GM12878 (cell line): Measurements from ENCODE around the gene XPO6. TPM values are rescaled to one million over a fixed set of nuclear protein-coding genes. Genes with fewer than 3 reads are reported as not detected.

ENCODE experiments used
- ASH2L ChIP-seq: fragments of 300-600, 200-600 bp; sonication (generic); IDR thresholded peaks from 2 replicates; pipeline ENCODE4 v1.6.1; 2017; ENCODE audit warnings: low read depth, mild to moderate bottlenecking, borderline replicate concordance
- BHLHE40 ChIP-seq, 2 experiments: fragments of 450-650 bp in 1 of 2; IDR thresholded peaks; 2 replicates each; pipeline ENCODE4 v1.6.1; 2011 to 2017; ENCODE audit warnings: low read depth in 2 of 2, borderline replicate concordance in 1 of 2, improper control_type of control experiment in 1 of 2, low read length in 1 of 2, mild to moderate bottlenecking in 1 of 2
- BRCA1 ChIP-seq: IDR thresholded peaks from 2 replicates; pipeline ENCODE4 v1.6.1; 2011; ENCODE audit warnings: low read depth, low read length, improper control_type of control experiment
- DPF2 ChIP-seq: fragments of 450-650 bp; IDR thresholded peaks from 2 replicates; pipeline ENCODE4 v1.6.1; 2017; ENCODE audit warnings: mild to moderate bottlenecking
- IKZF2 ChIP-seq, 2 experiments: fragments of 450-650 bp; IDR thresholded peaks; 2 replicates each; pipeline ENCODE4 v1.6.1; 2017; ENCODE audit warnings: mild to moderate bottlenecking in 2 of 2, moderate library complexity in 2 of 2
- JUND ChIP-seq: IDR thresholded peaks from 2 replicates; pipeline ENCODE4 v1.6.1; 2012; ENCODE audit warnings: low read depth, mild to moderate bottlenecking, low read length, improper control_type of control experiment, moderate library complexity
- MEF2A ChIP-seq: IDR thresholded peaks from 2 replicates; pipeline ENCODE4 v1.6.1; 2011; ENCODE audit warnings: low read depth, mild to moderate bottlenecking, low read length, moderate library complexity; ENCODE audit not compliant: insufficient read depth
- NFIC ChIP-seq: IDR thresholded peaks from 2 replicates; pipeline ENCODE4 v1.6.1; 2012; ENCODE audit warnings: low read depth, mild to moderate bottlenecking, inconsistent platforms, low read length, moderate library complexity
- NFXL1 ChIP-seq: fragments of 450-650 bp; IDR thresholded peaks from 2 replicates; pipeline ENCODE4 v1.6.1; 2017; ENCODE audit warnings: antibody characterized with exemption, mild to moderate bottlenecking, borderline replicate concordance
- NR2F1 ChIP-seq: fragments of 450-650 bp; conservative IDR thresholded peaks from 2 replicates; pipeline ENCODE4 v1.6.1; 2017; ENCODE audit warnings: mild to moderate bottlenecking
- PAX5 ChIP-seq: IDR thresholded peaks from 2 replicates; pipeline ENCODE4 v1.6.1; 2011; ENCODE audit warnings: low read depth, low read length, borderline replicate concordance
- POU2F2 ChIP-seq: IDR thresholded peaks from 3 replicates; pipeline ENCODE4 v1.6.1; 2011; ENCODE audit warnings: low read depth, mild to moderate bottlenecking, low read length, borderline replicate concordance
- SPI1 ChIP-seq: IDR thresholded peaks from 2 replicates; pipeline ENCODE4 v1.6.1; 2011; ENCODE audit warnings: low read depth, mild to moderate bottlenecking, low read length, moderate library complexity, borderline replicate concordance; ENCODE audit not compliant: insufficient read depth
- STAT1 ChIP-seq: fragments of 450-650 bp; conservative IDR thresholded peaks from 2 replicates; pipeline ENCODE4 v1.6.1; 2014; ENCODE audit warnings: antibody characterized with exemption, mild to moderate bottlenecking
- ZBED1 ChIP-seq: IDR thresholded peaks from 2 replicates; pipeline ENCODE4 v1.6.1; 2016; ENCODE audit warnings: borderline replicate concordance
- ZNF207 ChIP-seq: fragments of 450-650 bp; IDR thresholded peaks from 2 replicates; pipeline ENCODE4 v1.6.1; 2014; ENCODE audit warnings: antibody characterized with exemption, mild to moderate bottlenecking, borderline replicate concordance
- ZNF274 ChIP-seq: IDR thresholded peaks from one replicate; pipeline ENCODE4 v1.8.0; 2011; ENCODE audit not compliant: insufficient read length, insufficient read depth
- polyA plus RNA-seq, 11 experiments: library from polyadenylated mRNA; depleted of rRNA in 4 of 11; unstranded in 6 of 11; stranded (reverse) in 5 of 11; fragments of >200 nt; fragmentation: Nextera tagmentation in 4 of 11; fragmentation: Illumina TruSeq in 1 of 11; extraction: Ambion mirVana in 4 of 11; extraction: Trizol in 1 of 11; gene quantifications; 1 replicate in 1 of 11; 2 replicates in 10 of 11; pipeline versions ENCODE4 v1.2.1 to v1.2.3, GENCODE V29; 2011 to 2016; ENCODE audit warnings: inconsistent platforms in 2 of 11, missing spikeins in 2 of 11, low read depth in 1 of 11
- total RNA-seq, 4 experiments: library from RNA; depleted of rRNA in 3 of 4; stranded (reverse); fragments of >200 nt in 3 of 4; fragmentation: Illumina TruSeq in 1 of 4; extraction: Trizol in 1 of 4; gene quantifications; 2 replicates each; pipeline versions ENCODE4 v1.2.1 to v1.2.3, GENCODE V29; 2013 to 2021
- TF ChIP-seq, protein P1 (sequence below): fragments of 450-650 bp; IDR thresholded peaks from 2 replicates; pipeline ENCODE4 v1.6.1; 2018; ENCODE audit warnings: borderline replicate concordance, mild to moderate bottlenecking; ENCODE audit not compliant: partially characterized antibody
- TF ChIP-seq, protein P2 (sequence below): IDR thresholded peaks from 2 replicates; pipeline ENCODE4 v1.6.1; 2011; ENCODE audit warnings: low read depth, low read length, improper control_type of control experiment, borderline replicate concordance
- TF ChIP-seq, protein P3 (sequence below): fragments of 450-650 bp; IDR thresholded peaks from 2 replicates; pipeline ENCODE4 v1.6.1; 2014; ENCODE audit warnings: mild to moderate bottlenecking
- TF ChIP-seq, protein P4 (sequence below): IDR thresholded peaks from 2 replicates; pipeline ENCODE4 v1.6.1; 2012; ENCODE audit warnings: improper control_type of control experiment, low read depth, low read length; ENCODE audit not compliant: insufficient replicate concordance

XPO6 gene
- total and polyA plus RNA-seq, 10 of the 15 experiments (the other 5 are each of a cell fraction or from before 2014, with no cell fraction given), result 9.9 to 246 (median 110) TPM

DNA sequence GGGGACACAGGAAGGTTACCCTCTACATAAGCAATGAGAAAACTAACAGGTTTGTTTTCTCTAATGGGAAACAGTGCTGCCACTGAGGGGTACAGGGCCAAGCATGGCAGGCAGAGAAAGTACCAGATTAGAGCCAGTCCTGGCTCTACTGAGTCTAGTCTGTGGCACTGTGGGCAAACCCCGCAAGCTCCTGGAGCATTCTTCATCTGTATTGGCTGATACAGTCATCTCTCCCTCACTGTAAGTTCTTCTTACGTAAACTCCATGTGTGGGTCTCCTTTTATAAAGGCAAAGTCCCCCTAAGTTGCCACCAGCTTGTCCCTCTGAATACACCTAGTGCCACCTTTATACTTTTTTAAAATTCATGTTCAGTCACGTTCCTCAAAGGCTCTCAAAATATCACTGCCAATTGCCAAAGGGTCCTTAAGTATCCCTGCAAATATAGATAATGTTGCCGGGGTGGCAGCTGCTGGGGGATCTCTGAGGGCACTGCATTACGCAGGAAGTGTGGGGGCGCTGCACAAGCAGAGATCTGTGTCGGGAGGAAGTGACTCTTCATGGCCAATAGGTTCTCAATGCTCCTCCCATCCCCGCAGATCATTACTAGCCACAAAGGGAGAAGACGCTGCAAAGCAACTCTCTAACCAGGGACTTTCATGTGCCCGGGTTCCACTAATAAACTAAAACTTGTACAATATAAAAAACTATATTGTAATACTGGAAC, 18.8 kb downstream of the XPO6 start (continued):
- TF ChIP-seq, protein P1, sequence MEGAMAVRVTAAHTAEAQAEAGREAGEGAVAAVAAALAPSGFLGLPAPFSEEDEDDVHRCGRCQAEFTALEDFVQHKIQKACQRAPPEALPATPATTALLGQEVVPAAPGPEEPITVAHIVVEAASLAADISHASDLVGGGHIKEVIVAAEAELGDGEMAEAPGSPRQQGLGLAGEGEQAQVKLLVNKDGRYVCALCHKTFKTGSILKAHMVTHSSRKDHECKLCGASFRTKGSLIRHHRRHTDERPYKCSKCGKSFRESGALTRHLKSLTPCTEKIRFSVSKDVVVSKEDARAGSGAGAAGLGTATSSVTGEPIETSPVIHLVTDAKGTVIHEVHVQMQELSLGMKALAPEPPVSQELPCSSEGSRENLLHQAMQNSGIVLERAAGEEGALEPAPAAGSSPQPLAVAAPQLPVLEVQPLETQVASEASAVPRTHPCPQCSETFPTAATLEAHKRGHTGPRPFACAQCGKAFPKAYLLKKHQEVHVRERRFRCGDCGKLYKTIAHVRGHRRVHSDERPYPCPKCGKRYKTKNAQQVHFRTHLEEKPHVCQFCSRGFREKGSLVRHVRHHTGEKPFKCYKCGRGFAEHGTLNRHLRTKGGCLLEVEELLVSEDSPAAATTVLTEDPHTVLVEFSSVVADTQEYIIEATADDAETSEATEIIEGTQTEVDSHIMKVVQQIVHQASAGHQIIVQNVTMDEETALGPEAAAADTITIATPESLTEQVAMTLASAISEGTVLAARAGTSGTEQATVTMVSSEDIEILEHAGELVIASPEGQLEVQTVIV, result no peak
- TF ChIP-seq, protein P2, sequence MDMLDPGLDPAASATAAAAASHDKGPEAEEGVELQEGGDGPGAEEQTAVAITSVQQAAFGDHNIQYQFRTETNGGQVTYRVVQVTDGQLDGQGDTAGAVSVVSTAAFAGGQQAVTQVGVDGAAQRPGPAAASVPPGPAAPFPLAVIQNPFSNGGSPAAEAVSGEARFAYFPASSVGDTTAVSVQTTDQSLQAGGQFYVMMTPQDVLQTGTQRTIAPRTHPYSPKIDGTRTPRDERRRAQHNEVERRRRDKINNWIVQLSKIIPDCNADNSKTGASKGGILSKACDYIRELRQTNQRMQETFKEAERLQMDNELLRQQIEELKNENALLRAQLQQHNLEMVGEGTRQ, result no peak
- TF ChIP-seq BRCA1, result no peak
- TF ChIP-seq SPI1, result peak; percentile 89
- TF ChIP-seq IKZF2 (IDR thresholded peaks at IDR 0.05), result no peak
- TF ChIP-seq MEF2A, result no peak
- TF ChIP-seq, protein P3, sequence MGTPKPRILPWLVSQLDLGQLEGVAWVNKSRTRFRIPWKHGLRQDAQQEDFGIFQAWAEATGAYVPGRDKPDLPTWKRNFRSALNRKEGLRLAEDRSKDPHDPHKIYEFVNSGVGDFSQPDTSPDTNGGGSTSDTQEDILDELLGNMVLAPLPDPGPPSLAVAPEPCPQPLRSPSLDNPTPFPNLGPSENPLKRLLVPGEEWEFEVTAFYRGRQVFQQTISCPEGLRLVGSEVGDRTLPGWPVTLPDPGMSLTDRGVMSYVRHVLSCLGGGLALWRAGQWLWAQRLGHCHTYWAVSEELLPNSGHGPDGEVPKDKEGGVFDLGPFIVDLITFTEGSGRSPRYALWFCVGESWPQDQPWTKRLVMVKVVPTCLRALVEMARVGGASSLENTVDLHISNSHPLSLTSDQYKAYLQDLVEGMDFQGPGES, result no peak
- TF ChIP-seq BHLHE40 (IDR thresholded peaks at IDR 0.05; ENCODE audit: borderline replicate concordance in 1 of 2, low read depth in 2 of 2, low read length in 1 of 2), result peak; percentile 29 to 59; a peak in 2 of 4 replicates
- TF ChIP-seq NFIC, result peak; percentile 40; the same call in 1 of the 2 replicates
- TF ChIP-seq ASH2L, result no peak
- TF ChIP-seq NR2F1, result peak; percentile 56
- peak; percentile 99 for TF ChIP-seq PAX5
- no peak for TF ChIP-seq ZNF274
- peak; percentile 65; the same call in 1 of the 3 replicates for TF ChIP-seq POU2F2
- no peak for TF ChIP-seq STAT1
- no peak for TF ChIP-seq ZNF207
- TF ChIP-seq, protein P4, sequence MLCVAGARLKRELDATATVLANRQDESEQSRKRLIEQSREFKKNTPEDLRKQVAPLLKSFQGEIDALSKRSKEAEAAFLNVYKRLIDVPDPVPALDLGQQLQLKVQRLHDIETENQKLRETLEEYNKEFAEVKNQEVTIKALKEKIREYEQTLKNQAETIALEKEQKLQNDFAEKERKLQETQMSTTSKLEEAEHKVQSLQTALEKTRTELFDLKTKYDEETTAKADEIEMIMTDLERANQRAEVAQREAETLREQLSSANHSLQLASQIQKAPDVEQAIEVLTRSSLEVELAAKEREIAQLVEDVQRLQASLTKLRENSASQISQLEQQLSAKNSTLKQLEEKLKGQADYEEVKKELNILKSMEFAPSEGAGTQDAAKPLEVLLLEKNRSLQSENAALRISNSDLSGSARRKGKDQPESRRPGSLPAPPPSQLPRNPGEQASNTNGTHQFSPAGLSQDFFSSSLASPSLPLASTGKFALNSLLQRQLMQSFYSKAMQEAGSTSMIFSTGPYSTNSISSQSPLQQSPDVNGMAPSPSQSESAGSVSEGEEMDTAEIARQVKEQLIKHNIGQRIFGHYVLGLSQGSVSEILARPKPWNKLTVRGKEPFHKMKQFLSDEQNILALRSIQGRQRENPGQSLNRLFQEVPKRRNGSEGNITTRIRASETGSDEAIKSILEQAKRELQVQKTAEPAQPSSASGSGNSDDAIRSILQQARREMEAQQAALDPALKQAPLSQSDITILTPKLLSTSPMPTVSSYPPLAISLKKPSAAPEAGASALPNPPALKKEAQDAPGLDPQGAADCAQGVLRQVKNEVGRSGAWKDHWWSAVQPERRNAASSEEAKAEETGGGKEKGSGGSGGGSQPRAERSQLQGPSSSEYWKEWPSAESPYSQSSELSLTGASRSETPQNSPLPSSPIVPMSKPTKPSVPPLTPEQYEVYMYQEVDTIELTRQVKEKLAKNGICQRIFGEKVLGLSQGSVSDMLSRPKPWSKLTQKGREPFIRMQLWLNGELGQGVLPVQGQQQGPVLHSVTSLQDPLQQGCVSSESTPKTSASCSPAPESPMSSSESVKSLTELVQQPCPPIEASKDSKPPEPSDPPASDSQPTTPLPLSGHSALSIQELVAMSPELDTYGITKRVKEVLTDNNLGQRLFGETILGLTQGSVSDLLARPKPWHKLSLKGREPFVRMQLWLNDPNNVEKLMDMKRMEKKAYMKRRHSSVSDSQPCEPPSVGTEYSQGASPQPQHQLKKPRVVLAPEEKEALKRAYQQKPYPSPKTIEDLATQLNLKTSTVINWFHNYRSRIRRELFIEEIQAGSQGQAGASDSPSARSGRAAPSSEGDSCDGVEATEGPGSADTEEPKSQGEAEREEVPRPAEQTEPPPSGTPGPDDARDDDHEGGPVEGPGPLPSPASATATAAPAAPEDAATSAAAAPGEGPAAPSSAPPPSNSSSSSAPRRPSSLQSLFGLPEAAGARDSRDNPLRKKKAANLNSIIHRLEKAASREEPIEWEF, result no peak
- TF ChIP-seq DPF2, result no peak
- peak; percentile 65; the same call in 1 of the 2 replicates for TF ChIP-seq ZBED1
- no peak for TF ChIP-seq NFXL1
- TF ChIP-seq JUND, result no peak
